AG09319 (cell line): ENCODE data around the gene USP3.

Experiments used
- DNase-seq: peaks from one replicate; pipeline ENCODE4 v3.0.0-alpha.2; 2010; ENCODE audit warnings: low read depth; ENCODE audit errors: extremely low read depth
- CTCF ChIP-seq: IDR thresholded peaks from 2 replicates; pipeline ENCODE4 v1.5.1; 2011; ENCODE audit warnings: low read depth, mild to moderate bottlenecking, inconsistent platforms, low read length, moderate library complexity

Gene USP3

GRCh38 chr15:63555507-63555906, 51.1 kb downstream of the USP3 start:
- no peak for TF ChIP-seq CTCF
- no peak for DNase-seq

DNA sequence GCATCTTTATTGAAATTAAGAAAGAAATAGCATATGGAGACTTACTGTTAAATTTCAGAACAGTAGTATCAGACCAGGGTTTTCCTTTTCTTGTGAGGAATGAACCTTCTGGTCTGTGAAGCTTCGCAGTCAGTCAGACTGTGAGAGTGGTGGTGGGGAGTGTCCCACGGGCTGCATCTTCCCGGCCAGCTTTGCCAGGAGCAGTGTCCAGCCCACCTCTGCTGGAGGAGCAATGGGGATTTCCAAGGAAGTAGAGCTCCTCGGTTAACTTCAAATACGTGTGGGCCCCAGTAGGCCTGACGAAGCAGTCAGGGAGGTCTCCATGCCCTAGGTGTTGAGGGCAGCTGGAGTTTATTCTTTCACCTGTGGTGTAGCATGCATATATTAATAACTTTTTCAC, 51.9 kb downstream of the USP3 start:
- no peak for TF ChIP-seq CTCF
- DNase-seq = no peak

DNA sequence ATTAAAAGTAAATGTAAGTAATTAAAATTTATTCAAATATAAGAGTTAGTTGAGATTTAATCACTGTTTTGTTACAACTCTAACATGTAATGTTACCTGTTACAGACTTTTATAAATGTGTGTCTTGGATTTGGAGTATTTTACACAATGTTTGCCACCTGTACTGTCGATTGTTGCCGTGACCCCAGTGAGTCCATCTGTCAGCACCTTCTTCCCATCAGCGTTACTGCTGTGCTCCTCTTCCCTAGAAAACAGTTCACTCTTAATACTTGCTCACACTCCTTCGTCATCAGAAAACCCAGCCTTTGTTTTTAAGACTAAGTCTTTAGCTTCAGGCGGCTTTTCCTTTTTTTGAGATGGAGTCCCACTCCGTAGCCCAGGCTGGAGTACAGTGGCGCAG, 52.3 kb downstream of the USP3 start:
- no peak for TF ChIP-seq CTCF
- no peak for DNase-seq

GRCh38 chr15:63559753-63560152, 55.4 kb downstream of the USP3 start:
- no peak for DNase-seq
- no peak for TF ChIP-seq CTCF

DNA sequence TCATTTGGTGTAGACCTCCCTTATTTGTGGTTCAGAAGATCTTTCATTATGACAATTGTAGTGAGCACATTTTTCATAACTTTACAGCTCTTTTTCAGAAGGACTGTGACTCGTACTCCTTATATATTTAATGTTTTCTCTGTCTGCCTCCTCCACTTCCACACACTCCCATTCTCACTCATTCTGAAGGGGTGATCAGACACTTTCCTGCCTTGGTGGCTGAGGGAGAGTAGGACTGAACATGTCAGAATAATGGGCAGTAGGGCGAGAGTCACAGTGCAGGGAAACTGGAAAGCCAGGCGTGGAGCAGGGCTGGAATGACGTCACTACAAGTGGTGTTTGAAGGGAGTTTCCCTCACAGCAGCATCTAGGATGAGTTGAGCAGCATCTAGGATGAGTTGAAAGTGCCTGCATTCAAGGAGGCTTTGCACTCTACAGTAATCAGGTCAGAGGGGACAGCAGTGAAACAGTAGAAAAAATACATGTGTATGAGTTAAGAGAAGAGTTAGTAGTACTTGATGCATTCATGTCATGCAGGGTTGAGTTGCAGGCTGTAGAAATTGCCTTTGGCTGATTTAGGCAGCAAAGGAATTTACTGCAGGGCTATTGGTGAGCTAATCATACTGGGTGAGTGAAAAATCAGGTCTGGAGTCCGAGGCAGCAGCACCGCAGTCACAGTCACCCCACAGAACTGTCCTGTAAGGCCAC, 56.5 kb downstream of the USP3 start:
- no peak for DNase-seq
- no peak for TF ChIP-seq CTCF

DNA sequence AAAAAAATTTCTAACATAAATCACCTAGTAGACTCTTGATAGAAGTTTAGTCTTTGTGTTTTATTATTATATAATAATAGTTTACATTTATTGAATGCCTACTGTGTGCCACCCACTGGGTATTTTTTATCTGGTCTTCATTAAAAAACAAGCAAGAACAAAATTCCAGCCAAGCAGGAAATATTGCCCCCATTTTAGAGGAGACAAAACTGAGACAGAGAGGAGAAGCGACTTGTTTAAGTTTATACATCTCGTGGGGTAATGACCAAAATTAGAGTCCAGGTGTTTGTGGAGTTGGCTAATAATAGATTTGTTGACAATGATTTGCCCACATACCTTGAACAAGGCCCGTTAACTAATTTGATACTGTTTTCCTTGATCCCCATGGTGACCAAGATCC, 59.7 kb downstream of the USP3 start:
- no peak for DNase-seq
- no peak for TF ChIP-seq CTCF

DNA sequence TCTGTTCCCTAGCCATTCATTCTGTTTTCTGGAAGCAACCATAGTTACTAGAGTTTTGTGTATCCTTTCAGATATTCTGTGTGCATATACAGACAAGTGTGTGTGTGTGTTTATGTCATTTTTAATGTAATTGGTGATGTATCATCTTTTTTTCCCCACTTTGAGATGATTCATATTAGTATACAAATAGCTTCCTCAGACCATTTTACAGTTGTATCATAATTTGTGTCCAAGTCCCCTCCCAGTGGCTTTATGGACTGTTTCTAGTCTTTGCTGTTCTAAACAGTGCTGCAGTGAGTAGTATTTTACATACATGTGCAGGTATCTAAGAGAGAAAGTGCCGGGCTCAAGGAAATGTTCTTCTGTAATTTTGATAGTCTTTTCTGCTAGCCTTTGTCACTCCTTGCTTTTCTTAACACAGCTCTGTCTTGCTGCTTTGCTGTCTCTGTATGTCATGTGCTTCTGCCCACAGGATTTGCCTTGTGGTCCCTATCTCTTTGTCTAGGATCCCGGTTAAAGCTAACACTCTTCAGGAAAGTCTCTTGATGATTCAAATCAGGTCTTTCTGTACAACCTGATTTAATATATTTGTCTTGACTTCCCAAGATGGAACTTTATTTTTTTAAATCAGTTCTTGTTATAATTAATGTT, 61.3 kb downstream of the USP3 start:
- DNase-seq = no peak
- TF ChIP-seq CTCF = no peak
